C4-2B (cell line): ENCODE results near the gene RPN1.
"Not testable (repeated sequence)": the region's sequence is repeated elsewhere in the genome, so short reads cannot be mapped to it uniquely, and the experiment has no call there.

ENCODE experiments used
- H3K27ac ChIP-seq: fragments of 450-650 bp; 2 replicates; pipeline ENCODE4 v1.5.1; 2017
- CTCF ChIP-seq: fragments of 450-650 bp; conservative IDR thresholded peaks from 2 replicates; pipeline ENCODE4 v1.5.1; 2017; ENCODE audit warnings: mild to moderate bottlenecking
- ZFX ChIP-seq: fragments of 450-650 bp; IDR thresholded peaks from 2 replicates; pipeline ENCODE4 v1.6.1; 2017

RPN1 gene

GRCh38 chr3:128603811-128604775 is 46.5 kb downstream of the RPN1 start:
- TF ChIP-seq ZFX (no peak), CTCF (no peak)
- H3K27ac ChIP-seq = no peak overlapping the region

- H3K27ac ChIP-seq = no peak overlapping the region
- TF ChIP-seq ZFX = no peak
- no peak for TF ChIP-seq CTCF
These were observed 47.3 kb downstream of the RPN1 start for GRCh38 chr3:128603313-128603712.

GRCh38 chr3:128598884-128599664 is 51.5 kb downstream of the RPN1 start:
- TF ChIP-seq ZFX = no peak
- no peak for TF ChIP-seq CTCF
- no peak overlapping the region for H3K27ac ChIP-seq

- no peak overlapping the region for H3K27ac ChIP-seq
- no peak for TF ChIP-seq ZFX
- TF ChIP-seq CTCF = no peak
These were observed 52.7 kb downstream of the RPN1 start for GRCh38 chr3:128597900-128598299.

GRCh38 chr3:128592864-128593263 is 57.8 kb downstream of the RPN1 start:
- TF ChIP-seq ZFX = no peak
- no peak overlapping the region for H3K27ac ChIP-seq

GRCh38 chr3:128591738-128592426 is 58.7 kb downstream of the RPN1 start:
- peak overlapping the region; percentile 7; the same call in 1 of the 2 replicates for H3K27ac ChIP-seq
- TF ChIP-seq ZFX = no peak
- TF ChIP-seq CTCF = no peak

- peak overlapping the region; percentile 1; the same call in 1 of the 2 replicates for H3K27ac ChIP-seq
- TF ChIP-seq CTCF (no peak; the same call in 1 of the 2 replicates), ZFX (no peak)
These were observed 59.7 kb downstream of the RPN1 start for GRCh38 chr3:128590948-128591347.

GRCh38 chr3:128589985-128590384 is 60.6 kb downstream of the RPN1 start:
- not testable (repeated sequence) for H3K27ac ChIP-seq
